Mesenchymal stem cell (in vitro differentiated cells and primary cell): ENCODE results near the gene BCKDHA.
A peak's percentile ranks its signal among the peaks of the same experiment; 100 is the strongest.

ENCODE experiments used
- DNase-seq: peaks from one replicate; pipeline ENCODE4 v3.0.0-alpha.2; 2013
- H2AFZ ChIP-seq: one replicate; pipeline ENCODE4 v1.6.1; 2013; ENCODE audit warnings: low read depth, mild to moderate bottlenecking, control low read depth, inconsistent platforms, low read length, moderate library complexity
- H2AK5ac ChIP-seq: 2 replicates; pipeline ENCODE4 v1.6.1; 2013; ENCODE audit warnings: low read length, moderate library complexity, mild to moderate bottlenecking, inconsistent platforms; ENCODE audit not compliant: severe bottlenecking
- H2BK120ac ChIP-seq: one replicate; pipeline ENCODE4 v1.6.1; 2013; ENCODE audit warnings: low read depth, mild to moderate bottlenecking, inconsistent platforms, low read length, moderate library complexity
- H2BK12ac ChIP-seq, 2 experiments: one replicate each; pipeline ENCODE4 v1.6.1; 2013; ENCODE audit warnings: inconsistent platforms in 2 of 2, low read length in 2 of 2, mild to moderate bottlenecking in 2 of 2, moderate library complexity in 2 of 2, control low read depth in 1 of 2
- H2BK15ac ChIP-seq: one replicate; pipeline ENCODE4 v1.6.1; 2013; ENCODE audit warnings: mild to moderate bottlenecking, low read depth, inconsistent platforms; ENCODE audit not compliant: poor library complexity, severe bottlenecking
- H2BK5ac ChIP-seq: 2 replicates; pipeline ENCODE4 v1.6.1; 2013; ENCODE audit warnings: low read depth, mild to moderate bottlenecking, low read length, control low read depth, inconsistent platforms; ENCODE audit not compliant: poor library complexity, severe bottlenecking
- H3K14ac ChIP-seq, 2 experiments: one replicate each; pipeline ENCODE4 v1.6.1; 2013; ENCODE audit warnings: inconsistent platforms in 2 of 2, low read length in 2 of 2, control low read depth in 1 of 2, mild to moderate bottlenecking in 1 of 2, moderate library complexity in 1 of 2
- H3K18ac ChIP-seq, 2 experiments: one replicate each; pipeline ENCODE4 v1.6.1; 2013; ENCODE audit warnings: inconsistent platforms in 2 of 2, low read length in 2 of 2, control low read depth in 1 of 2, low read depth in 1 of 2, mild to moderate bottlenecking in 1 of 2
- H3K23ac ChIP-seq, 2 experiments: one replicate each; pipeline ENCODE4 v1.6.1; 2013; ENCODE audit warnings: inconsistent platforms in 2 of 2, low read length in 2 of 2, mild to moderate bottlenecking in 2 of 2, moderate library complexity in 2 of 2, control low read depth in 1 of 2
- H3K27ac ChIP-seq: 2 replicates; pipeline ENCODE4 v1.5.1; 2013; ENCODE audit warnings: mild to moderate bottlenecking, moderate library complexity, low read length, control low read depth, inconsistent platforms; ENCODE audit not compliant: poor library complexity, severe bottlenecking
- H3K27me3 ChIP-seq, 2 experiments: 2 replicates each; pipeline versions ENCODE4 v1.6.1 to v1.7.0; 2013; ENCODE audit warnings: low read length in 2 of 2, mild to moderate bottlenecking in 2 of 2, moderate library complexity in 2 of 2, control low read depth in 1 of 2, inconsistent platforms in 1 of 2; ENCODE audit not compliant: control insufficient read depth in 1 of 2, insufficient read depth in 1 of 2
- H3K36me3 ChIP-seq, 2 experiments: 2 replicates each; pipeline versions ENCODE4 v1.6.1 to v1.7.0; 2013; ENCODE audit warnings: low read length in 2 of 2, control low read depth in 1 of 2, inconsistent platforms in 1 of 2, low read depth in 1 of 2, mild to moderate bottlenecking in 1 of 2; ENCODE audit not compliant: insufficient read depth in 2 of 2, control insufficient read depth in 1 of 2
- H3K4ac ChIP-seq, 2 experiments: one replicate each; pipeline ENCODE4 v1.6.1; 2013; ENCODE audit warnings: inconsistent platforms in 2 of 2, low read length in 2 of 2, mild to moderate bottlenecking in 2 of 2, moderate library complexity in 2 of 2, control low read depth in 1 of 2, low read depth in 1 of 2
- H3K4me1 ChIP-seq: 2 replicates; pipeline ENCODE4 v1.6.1; 2013; ENCODE audit warnings: low read depth, low read length, control low read depth; ENCODE audit not compliant: control insufficient read depth, insufficient read depth
- H3K4me2 ChIP-seq: 2 replicates; pipeline ENCODE4 v1.6.1; 2013; ENCODE audit warnings: low read length, mild to moderate bottlenecking, inconsistent platforms; ENCODE audit not compliant: poor library complexity, severe bottlenecking
- H3K4me3 ChIP-seq, 2 experiments: 2 replicates each; pipeline versions ENCODE4 v1.5.1 to v1.7.0; 2013; ENCODE audit warnings: low read length in 2 of 2, mild to moderate bottlenecking in 2 of 2, control low read depth in 1 of 2, low read depth in 1 of 2; ENCODE audit not compliant: insufficient read depth in 1 of 2
- H3K79me1 ChIP-seq: replicated peaks from 2 replicates; pipeline ENCODE4 v1.6.1; 2013; ENCODE audit warnings: mild to moderate bottlenecking, control low read depth, low read length, inconsistent platforms; ENCODE audit not compliant: poor library complexity, severe bottlenecking
- H3K9ac ChIP-seq: 2 replicates; pipeline ENCODE4 v1.7.0; 2013; ENCODE audit warnings: mild to moderate bottlenecking, low read length, moderate library complexity
- H3K9me3 ChIP-seq: 2 replicates; pipeline ENCODE4 v1.7.0; 2013; ENCODE audit warnings: mild to moderate bottlenecking, low read length; ENCODE audit not compliant: control insufficient read depth
- H4K8ac ChIP-seq: one replicate; pipeline ENCODE4 v1.6.1; 2013; ENCODE audit warnings: inconsistent platforms, mild to moderate bottlenecking, low read length, moderate library complexity
- H4K91ac ChIP-seq: one replicate; pipeline ENCODE4 v1.6.1; 2013; ENCODE audit warnings: mild to moderate bottlenecking, low read length, inconsistent platforms
- WGBS: methylation state at CpG from one replicate; pipeline ENCODE4 v1.1.7; 2013; ENCODE audit warnings: mixed read lengths; 5-methylcytosine and 5-hydroxymethylcytosine counted together

Gene BCKDHA

GRCh38 chr19:41421314-41421713, 23.7 kb downstream of the BCKDHA start:
- Histone ChIP-seq H3K36me3 (peaks cover 78 to 80% of the 10 kb centered on the region in 2 experiments), H2AK5ac (no peak overlapping the region)

GRCh38 chr19:41421973-41422372, 24.4 kb downstream of the BCKDHA start:
- Histone ChIP-seq H3K36me3 (peaks cover 73 to 76% of the 10 kb centered on the region in 2 experiments), H3K23ac (no peak overlapping the region), H2BK15ac (peak overlapping the region; percentile 17), H3K9me3 (no peaks in the 10 kb centered on the region), H2AFZ (no peak overlapping the region), H3K4me1 (peaks cover 10% of the 10 kb centered on the region), H3K4me2 (no peak overlapping the region), H3K27me3 (no peaks in the 10 kb centered on the region), H3K9ac (no peak overlapping the region), H2AK5ac (no peak overlapping the region), H4K8ac (no peak overlapping the region), H3K4ac (no peak overlapping the region), H3K18ac (no peak overlapping the region), H2BK12ac (no peak overlapping the region), H3K79me1 (peaks cover 6% of the 10 kb centered on the region), H3K14ac (no peak overlapping the region), H3K27ac (no peak overlapping the region), H4K91ac (no peak overlapping the region), H2BK5ac (no peak overlapping the region), H3K4me3 (no peak overlapping the region), H2BK120ac (no peak overlapping the region)
- no peak for DNase-seq
- WGBS = 96% methylated on average over 17 of the region's 20 CpGs

More at GRCh38 chr19:41421314-41421713, 23.7 kb downstream of the BCKDHA start:
- Histone ChIP-seq H3K9me3 (no peaks in the 10 kb centered on the region), H2AFZ (no peak overlapping the region), H3K9ac (no peak overlapping the region), H3K4me1 (peaks cover 4% of the 10 kb centered on the region), H2BK120ac (no peak overlapping the region), H2BK12ac (no peak overlapping the region), H2BK15ac (no peak overlapping the region), H3K27ac (no peak overlapping the region), H3K27me3 (no peaks in the 10 kb centered on the region), H3K14ac (no peak overlapping the region), H3K18ac (no peak overlapping the region), H4K8ac (no peak overlapping the region), H3K4ac (no peak overlapping the region), H2BK5ac (no peak overlapping the region), H3K4me3 (no peak overlapping the region), H4K91ac (no peak overlapping the region), H3K79me1 (peaks cover 6% of the 10 kb centered on the region), H3K4me2 (no peak overlapping the region), H3K23ac (no peak overlapping the region)
- no peak for DNase-seq
- WGBS = 92% methylated on average over 6 of the region's 6 CpGs

GRCh38 chr19:41422456-41422855, 24.8 kb downstream of the BCKDHA start:
- no peak overlapping the region for H2BK5ac ChIP-seq
- H2BK120ac ChIP-seq = no peak overlapping the region
- no peak overlapping the region for H4K8ac ChIP-seq
- no peak overlapping the region for H3K4me3 ChIP-seq
- no peak overlapping the region for H3K14ac ChIP-seq
- no peak for DNase-seq
- peaks cover 68 to 74% of the 10 kb centered on the region in 2 experiments for H3K36me3 ChIP-seq
- H3K79me1 ChIP-seq = peaks cover 6% of the 10 kb centered on the region
- peaks cover 14% of the 10 kb centered on the region for H3K4me1 ChIP-seq
- no peak overlapping the region for H3K9ac ChIP-seq
- no peak overlapping the region for H3K4me2 ChIP-seq
- H3K27me3 ChIP-seq = no peaks in the 10 kb centered on the region
- no peak overlapping the region for H2BK15ac ChIP-seq
- no peak overlapping the region for H3K27ac ChIP-seq
- H4K91ac ChIP-seq = no peak overlapping the region
- H2AK5ac ChIP-seq = no peak overlapping the region
- H3K4ac ChIP-seq = no peak overlapping the region
- no peaks in the 10 kb centered on the region for H3K9me3 ChIP-seq
- H3K23ac ChIP-seq = no peak overlapping the region
- H2BK12ac ChIP-seq = no peak overlapping the region
- WGBS = 85% methylated on average over 18 of the region's 18 CpGs
- no peak overlapping the region for H2AFZ ChIP-seq
- H3K18ac ChIP-seq = no peak overlapping the region

- no peaks in the 10 kb centered on the region for H3K27me3 ChIP-seq
- no peak overlapping the region for H3K18ac ChIP-seq
- no peak overlapping the region for H3K23ac ChIP-seq
- 97% methylated on average over 12 of the region's 12 CpGs for WGBS
- no peak overlapping the region for H3K27ac ChIP-seq
- H3K36me3 ChIP-seq = peaks cover 67 to 74% of the 10 kb centered on the region in 2 experiments
- no peak overlapping the region for H3K4me3 ChIP-seq
- H3K9ac ChIP-seq = no peak overlapping the region
- no peak overlapping the region for H3K4me2 ChIP-seq
- peaks cover 6% of the 10 kb centered on the region for H3K79me1 ChIP-seq
- H3K4ac ChIP-seq = no peak overlapping the region
- H2BK12ac ChIP-seq = no peak overlapping the region
- H2BK5ac ChIP-seq = no peak overlapping the region
- H2AFZ ChIP-seq = no peak overlapping the region
- no peak overlapping the region for H3K14ac ChIP-seq
- no peaks in the 10 kb centered on the region for H3K9me3 ChIP-seq
- H3K4me1 ChIP-seq = peaks cover 19% of the 10 kb centered on the region
- H2BK15ac ChIP-seq = no peak overlapping the region
- no peak overlapping the region for H2AK5ac ChIP-seq
- no peak overlapping the region for H4K8ac ChIP-seq
- no peak overlapping the region for H2BK120ac ChIP-seq
- DNase-seq = no peak
- H4K91ac ChIP-seq = no peak overlapping the region
Observed at GRCh38 chr19:41422955-41423354, 25.3 kb downstream of the BCKDHA start.
